GM18499 (cell line): ENCODE data around the gene PMEPA1.

Experiments used
- ATAC-seq: cut with Tn5 transposase; IDR thresholded peaks from one replicate; pipeline ENCODE4 v1.9.1; 2021; ENCODE audit warnings: moderate number of reproducible peaks; ENCODE audit not compliant: insufficient read depth, unreplicated experiment

Gene PMEPA1

DNA sequence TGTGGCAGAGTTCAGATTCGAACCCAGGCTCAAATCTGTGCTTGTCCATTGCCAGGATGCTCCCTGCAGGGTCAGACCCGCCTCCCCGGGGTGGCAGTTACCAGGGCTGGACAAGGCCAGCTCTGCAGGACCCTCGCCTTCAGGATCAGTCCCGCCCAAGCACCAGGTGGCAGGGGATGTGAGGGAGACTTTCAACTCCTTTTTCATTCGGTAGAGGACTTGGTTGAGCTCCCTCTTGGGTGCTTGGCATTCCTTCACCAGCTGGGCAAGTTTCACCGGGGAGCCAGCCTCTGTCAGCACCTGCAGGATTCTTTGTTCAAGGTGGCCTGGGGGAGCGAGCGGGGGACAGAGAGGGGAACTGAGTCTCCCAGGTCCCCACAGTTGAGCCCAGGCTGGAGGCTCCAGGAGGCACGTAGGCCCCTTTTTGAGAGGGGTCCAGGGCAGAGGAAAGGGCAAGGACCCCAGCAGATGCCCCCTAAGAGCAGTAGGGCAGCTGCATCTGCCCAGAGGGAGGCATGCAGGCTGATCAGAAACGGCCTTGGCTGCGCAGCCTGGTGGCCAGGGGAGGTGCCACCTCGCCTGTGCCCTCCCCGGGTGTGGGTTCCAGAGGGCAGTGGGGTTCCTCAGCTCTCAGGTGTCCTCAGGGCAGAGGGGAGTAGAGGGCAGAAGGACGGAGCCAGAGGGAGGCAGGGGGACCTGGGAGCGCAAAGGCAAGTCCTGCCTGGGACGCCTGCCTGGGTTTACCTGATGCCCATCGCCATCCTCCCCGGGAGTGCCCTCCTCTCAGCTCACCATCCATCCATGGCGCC is 93.5 kb downstream of the PMEPA1 start:
- ATAC-seq = no peak

DNA sequence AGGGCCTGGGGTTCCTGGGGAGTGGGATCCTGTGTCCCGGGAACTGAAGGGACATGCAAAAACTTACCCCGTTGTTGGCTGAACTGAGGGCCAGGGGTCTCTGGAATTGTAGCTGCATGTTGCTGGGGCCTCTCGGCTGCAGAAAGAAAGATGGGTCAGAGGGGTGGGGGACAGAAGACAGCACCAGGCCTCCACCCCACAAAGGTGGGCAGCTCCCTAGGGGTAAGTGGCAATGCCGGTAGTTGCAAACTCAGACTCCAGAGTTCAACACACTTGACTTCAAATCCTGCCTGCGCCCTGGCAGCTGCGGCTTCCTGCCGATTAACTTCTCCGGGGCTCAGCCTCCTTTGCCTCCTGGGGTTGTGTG is 94.4 kb downstream of the PMEPA1 start:
- no peak for ATAC-seq

DNA sequence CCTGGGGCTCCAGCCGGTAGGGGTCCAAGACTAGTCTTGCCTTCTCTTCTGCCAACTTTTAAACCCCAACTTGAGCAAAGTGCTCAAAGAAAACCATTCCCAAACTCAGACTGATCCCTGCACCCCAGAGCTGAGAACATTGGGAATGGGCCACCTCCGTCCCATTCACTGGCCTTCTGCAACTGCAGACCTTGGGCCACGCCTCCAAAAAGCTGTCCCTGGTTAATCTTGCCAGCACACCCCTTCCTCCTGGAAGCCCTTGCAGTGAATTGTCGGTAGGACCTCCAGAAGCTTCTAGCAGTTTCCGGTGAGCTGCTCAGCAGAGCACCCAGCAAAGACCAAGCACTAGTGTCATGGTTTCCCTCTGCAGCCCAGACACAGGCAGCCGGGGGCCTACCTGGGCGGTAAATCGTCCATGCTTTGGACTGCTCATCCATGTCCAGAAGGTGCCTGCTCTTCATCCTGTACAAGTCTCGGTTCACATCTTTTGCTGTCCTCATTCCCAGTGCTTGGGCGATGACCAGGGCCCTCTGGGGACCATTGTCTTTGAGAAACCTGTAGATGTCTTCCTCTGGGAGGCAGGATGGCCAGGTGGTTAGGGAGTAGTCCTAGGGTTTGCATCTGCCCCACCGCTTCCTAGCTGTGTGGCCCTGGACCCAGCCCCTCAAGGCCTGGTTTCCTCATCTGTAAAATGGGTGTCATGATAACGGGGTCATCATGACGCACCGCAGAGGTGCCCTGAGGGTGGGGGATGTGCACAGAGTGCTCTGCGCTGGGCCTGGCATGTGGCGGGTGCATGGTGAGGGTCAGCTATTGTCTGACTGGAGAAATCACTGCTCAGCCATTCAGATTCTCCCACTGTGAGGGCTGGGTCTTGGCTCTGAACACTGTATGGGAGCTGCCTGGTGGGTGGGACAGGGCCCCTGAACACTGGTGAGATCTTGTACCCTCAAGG is 95.0 kb downstream of the PMEPA1 start:
- ATAC-seq = no peak

DNA sequence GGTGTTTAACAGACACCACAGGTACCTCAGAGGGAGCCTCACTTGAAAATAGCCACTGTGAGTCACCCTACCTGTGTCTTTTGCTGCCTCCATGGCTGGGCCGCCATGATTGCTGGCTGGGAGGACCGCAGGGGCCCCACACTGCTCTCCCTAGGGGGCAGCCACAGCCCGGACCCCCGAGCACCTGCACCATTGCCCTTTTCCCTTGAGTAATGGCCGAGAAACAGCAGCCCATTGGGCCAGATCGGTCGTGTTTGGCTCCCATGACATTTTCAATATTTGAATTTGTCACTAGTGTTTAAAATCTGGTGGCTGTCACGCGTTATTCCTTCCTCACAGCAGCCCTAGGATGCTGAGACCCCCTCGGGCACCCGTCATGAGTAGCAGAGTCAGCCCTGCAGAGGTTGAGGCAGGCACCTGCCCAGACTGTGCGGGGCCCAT is 96.3 kb downstream of the PMEPA1 start:
- ATAC-seq = no peak

DNA sequence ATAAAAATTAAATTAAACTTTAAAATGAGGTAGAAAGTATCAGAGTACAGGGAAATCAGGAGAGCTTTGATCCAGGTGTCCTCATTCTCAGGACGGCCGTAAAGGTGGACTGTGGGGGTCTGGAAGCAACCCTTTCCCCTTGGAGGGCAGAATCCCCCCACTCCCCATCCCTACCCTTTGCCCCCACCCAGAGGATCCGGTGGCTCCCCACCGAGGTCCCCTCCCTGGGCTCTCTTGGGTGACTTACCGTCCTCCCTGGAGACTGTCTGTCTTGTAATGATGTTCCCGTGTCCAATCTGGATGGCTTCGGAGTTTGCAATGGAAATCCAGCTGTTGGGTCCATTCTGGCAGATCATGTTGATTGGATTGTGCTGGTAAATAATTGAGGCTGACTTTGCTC is 96.9 kb downstream of the PMEPA1 start:
- ATAC-seq = no peak

DNA sequence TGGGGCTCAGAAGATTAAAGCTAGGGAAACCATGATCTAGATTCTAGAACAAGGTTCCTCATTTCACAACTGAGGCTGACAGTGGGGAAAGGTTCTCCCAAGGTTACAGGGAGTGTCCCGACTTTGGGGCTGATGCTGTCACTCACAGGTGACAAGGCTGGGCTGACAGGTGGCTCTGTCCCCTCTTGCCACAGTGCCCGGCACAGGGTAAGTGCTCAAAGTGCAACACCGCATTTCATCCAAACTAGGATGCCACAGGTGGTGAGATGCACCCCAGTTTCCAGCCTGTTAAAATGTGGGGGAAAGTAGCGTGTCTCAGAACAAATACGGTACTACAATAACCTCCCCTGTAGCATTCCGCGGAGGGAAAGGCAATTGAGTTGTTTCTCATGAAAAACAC is 97.4 kb downstream of the PMEPA1 start:
- ATAC-seq = no peak

DNA sequence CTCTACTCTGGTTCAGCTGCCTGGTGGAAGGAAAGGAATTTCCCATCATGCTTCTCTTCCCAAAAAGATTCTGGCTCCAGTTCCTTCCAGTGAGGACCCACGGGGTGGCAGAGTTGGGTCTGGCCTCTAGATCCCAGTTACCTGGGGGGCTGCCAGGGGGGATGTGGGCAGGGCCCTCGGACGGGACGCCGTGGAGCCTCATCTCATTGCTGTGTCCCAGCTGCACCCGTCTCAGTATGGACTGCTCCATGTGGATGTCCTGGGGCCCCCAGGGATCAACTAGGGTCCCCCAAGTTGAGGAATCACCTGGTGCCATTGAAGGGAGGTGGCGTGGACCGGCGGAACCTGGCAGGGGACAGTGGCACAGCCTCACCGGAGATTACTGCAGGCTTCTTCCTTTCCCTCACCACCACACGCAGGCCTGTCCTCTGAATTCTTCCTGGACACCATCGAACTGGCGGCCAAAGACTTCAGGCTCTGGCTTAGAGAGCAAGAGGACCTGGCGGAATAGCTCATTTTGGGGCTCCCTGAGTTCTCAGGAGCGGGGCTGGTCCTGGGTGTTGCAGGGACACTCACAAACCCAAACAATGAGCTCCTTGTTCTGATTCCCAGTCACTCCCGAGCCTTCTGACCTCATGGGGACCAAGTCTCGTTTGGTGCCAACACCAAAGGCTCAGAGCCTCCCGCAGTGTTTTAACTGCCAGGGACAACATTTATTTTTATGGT is 98.1 kb downstream of the PMEPA1 start:
- ATAC-seq = no peak

DNA sequence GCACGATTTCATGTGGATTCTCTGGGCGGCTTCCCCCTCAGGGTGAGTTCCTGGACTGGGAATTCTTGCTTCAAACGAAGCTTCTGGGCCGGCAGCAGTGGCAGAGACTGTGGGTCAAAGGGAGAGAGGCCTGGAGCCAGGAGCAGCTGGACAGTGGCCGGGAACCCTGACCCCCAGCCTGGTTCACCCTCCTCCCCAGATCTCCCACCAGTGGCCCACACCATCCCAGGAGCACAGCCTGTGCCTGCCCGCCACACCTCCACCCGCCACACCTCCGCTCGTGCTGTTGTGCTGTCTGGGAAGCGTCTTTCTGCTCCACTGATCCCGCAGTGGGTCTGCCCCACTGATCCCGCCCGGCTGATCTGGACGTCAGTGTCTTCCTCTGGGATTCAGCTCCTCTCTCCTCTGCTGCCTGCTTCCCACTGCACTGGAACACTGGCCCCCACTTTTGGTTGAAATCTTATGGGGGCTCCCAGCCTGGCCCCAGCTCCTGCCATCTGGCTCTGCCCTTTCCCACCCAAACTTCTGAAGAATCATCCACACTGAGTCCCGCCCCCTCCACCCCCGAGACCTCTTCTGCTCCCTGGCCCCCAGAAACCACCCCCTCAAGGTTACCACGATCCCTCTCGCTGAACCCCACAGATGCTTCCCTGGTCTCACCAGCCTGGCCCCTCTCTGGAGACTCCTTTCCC is 99.4 kb downstream of the PMEPA1 start:
- ATAC-seq = no peak

DNA sequence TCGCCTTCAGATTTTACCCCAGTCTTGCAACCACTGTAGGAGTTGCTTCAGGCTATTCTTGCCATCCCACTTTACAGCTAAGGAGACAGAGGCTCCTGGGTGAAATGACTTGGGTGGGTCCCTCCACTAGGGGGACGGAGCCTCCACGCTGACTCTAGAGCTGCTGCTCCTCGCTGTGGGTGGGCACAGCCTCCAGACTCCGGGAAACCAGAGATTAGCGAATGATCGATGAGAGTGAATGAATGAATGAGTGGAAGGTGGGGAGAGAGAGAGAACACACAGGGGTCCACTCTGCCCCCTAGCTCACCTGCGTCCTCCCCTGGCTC is 100.0 kb downstream of the PMEPA1 start:
- no peak for ATAC-seq

DNA sequence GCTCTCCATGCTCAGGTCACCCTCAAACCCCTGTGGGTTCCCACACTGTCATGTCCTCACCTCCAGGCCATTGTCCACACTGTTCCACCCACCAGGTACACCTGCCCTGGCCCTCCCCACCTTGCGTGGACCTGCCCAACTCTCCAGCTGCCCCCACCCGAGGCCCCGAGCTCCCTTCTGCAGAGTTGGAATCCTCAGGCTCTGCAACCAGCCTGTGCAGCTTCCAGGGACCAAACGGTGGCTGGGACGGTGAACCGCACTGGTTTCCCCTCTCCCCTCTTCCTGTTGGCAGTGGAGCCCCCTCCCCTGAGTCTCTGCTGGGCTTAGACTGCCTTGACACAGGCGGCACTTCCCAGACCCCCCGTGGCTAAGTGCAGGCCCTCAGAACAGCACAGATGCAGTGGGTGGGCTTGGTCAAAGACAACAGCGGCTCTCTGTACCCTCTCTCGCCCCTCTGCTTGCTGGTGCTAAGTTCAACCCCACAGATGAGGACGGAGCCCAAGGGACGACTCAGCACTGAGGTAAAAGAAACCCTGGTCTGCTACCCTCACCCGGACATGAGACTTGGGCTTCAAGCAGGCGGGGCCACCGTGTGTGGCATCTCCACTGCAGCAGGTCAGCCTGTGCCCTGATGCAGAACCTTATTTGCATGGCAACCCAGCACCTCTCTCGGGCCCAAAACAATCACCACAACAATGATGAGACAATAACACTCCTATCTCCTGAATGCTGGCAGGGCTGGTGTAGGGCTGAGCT is 100.6 kb downstream of the PMEPA1 start:
- no peak for ATAC-seq

DNA sequence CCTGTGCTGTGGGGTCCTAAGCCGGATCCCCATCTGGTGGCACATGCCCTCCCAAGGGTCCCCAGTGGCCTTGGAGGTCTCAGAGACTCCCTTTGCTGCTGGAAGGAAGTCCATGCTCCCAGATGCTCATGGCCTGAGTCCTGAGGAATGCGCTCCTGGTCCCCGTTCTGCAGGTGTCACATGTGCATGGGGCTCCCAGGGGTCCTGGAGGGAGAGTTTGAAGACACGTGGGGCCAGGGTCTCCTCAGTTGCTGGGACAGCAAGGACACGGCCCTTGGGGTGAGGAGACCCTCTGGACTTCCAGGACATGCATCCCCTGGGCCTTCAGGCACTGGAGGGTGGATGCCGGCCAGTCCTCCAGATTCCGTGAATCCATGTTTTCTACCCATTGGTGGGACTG is 101.3 kb downstream of the PMEPA1 start:
- ATAC-seq = no peak

DNA sequence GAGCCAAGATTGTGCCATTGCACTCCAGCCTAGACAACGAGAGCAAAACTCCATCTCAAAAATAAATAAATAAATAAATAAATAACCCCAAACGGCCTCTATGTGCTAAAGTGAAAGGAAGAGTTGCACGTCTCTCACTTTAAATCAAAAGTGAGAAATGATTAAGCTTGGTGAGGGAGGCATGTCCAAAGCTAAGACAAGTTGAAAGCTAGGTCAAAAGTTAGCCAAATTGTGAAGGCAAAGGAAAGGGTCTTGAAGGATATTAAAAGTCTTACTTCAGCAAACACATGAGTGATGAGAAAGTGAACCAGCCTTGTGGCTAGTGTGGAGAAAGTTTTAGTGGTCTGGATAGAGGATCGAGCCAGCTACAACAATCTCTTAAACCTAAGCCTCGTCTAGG is 103.9 kb downstream of the PMEPA1 start:
- no peak for ATAC-seq

DNA sequence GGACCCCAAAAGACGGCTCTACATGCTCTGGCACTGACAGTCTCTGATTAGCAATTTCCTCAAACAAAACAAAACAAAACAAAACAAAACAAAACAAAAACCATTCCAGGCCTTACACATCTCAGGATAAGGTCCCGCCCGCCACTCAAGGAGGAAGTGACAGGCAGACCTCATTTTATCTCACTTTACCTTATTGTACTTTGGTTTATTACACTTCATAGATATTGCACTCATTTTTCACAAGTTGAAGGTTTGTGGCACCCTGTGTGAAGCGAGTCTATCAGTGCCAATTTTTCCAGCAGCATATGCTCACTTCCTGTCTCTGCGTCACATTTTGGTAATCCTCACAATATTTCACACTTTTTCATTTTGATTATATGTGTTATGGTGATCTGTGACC is 104.8 kb downstream of the PMEPA1 start:
- ATAC-seq = no peak

DNA sequence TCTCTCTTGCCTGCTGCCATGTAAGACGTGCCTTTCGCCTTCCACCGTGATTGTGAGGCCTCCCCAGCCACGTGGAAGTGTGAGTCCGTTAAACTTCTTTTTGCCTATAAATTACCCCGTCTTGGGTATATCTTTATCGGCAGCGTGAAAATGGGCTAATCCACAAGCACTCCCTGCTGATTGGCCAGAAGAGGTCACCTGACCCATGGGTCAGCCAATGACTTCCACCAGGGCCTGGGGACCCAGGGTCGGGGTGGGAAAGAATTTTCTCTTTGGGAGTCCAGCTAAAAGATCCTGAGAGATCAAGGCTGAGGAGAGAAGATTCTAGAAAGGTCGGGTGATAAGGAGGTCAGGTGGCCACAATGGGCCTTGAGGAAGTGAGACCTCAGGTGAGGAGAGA is 106.7 kb downstream of the PMEPA1 start:
- ATAC-seq = no peak

DNA sequence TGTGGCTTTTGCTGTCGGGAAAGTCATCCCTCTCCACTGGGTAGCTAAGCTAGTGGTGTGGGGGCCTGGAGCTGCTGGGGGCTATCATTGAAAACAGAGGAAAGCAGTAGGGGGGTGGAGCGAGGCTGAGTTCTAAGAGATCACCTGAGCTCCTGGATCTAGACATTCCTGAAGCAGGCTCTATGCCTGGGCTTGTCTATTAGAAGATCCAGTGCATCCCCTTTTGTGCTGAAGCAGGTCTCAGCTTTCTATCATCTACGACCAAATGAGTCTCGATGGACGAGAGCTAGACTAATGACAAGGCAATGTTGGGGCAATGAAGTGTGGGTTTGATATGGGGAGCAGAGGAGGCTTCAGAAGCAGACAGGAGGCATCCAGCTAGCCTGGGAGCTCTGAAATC is 108.1 kb downstream of the PMEPA1 start:
- ATAC-seq = no peak

DNA sequence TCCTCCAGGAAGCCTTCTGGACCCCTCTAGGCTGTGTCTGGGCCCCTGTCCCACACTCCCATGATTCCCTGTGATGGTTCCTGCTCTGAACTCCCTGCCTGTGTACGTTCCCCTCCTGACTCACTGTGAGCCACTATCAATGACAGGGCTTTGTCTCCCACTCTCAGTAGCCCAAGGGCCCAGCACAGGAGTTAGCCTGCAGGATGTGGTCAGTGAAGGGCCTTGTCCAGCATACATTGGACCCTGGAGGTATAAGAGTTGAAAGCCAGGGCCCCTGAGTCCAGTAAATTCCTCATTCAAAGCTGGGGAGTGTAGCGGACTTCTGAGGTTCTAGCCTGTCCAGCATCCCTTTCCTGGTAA is 108.6 kb downstream of the PMEPA1 start:
- ATAC-seq = no peak

DNA sequence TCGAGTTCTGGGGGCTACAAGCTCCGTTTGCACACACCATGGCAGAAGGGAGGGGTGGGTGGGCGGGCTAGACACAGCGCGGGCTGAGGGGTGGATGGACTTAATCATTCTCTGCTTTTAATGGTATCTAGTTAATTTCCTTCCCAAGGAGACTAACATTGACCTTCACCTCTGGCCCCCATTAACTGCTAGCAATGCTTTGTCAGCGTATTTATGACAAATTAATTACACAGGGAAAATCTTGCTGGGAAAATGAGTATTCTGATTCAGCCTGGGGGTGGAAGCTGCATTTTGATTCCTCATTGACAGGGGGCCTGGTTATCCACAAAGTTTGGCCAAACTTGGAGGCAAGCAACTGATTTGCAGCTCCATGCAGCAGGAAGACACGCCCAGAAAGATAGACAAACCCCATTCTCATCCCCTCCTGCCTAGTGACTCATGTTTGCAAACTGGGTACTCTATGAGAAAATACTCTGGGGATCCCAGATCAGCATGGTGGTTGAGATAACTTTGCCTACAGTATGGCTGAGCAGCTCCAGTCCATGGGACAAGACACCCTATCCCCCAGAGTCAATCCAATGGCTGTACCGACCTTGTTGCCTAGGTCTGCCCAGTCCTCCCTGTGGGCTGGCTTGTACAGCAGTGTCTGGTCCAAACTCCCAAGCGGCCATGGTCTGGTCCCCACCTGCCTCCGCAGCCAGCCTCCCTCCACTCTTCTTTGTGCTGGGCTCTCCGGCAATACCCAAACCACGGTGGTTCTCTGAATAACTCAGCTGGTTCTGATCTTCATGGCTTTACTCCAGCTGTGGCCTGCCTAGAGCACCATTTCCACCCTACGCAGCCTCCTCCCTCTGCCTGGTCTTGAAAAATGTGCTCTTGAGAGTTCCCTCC is 109.2 kb downstream of the PMEPA1 start:
- ATAC-seq = no peak

DNA sequence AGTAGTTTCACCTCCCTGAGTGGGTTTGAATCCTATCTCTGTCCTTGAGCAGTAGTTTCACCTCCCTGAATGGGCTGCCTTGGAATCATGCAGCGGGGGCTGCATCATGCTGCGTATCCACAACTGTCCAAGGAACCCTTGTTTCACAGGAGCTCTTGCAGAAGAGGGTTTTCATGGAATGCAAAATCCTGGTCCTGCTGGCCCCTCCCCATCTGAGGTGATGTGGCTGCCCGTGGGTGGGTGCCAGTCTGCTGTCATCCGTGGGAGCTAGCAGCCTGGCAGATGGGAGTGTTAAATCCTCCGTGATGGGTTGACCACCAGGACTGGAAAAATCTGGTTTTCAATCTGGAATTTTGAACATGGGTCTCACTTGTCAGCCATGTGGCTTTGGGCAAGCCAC is 111.3 kb downstream of the PMEPA1 start:
- no peak for ATAC-seq
